ENCODE measurements around the gene GMPR.

- TF ChIP-seq REST (IDR thresholded peaks at IDR 0.05; ENCODE audit: low read depth) (no peak), CTCF (IDR thresholded peaks at IDR 0.05 in 2 of 3, conservative IDR thresholded peaks at IDR 0.05 in 1 of 3; ENCODE audit: borderline replicate concordance in 1 of 3, insufficient read depth in 1 of 3, low read depth in 2 of 3, low read length in 2 of 3) (no peak; a peak in 1 of 6 replicates), POLR2A (IDR thresholded peaks at IDR 0.05; ENCODE audit: borderline replicate concordance, extremely low read depth, insufficient read depth, insufficient read length) (no peak), EZH2 (IDR thresholded peaks at IDR 0.05) (no peak), POLR2AphosphoS5 (IDR thresholded peaks at IDR 0.05; ENCODE audit: low read depth, low read length) (no peak)
- TF ChIP-seq, protein P1, sequence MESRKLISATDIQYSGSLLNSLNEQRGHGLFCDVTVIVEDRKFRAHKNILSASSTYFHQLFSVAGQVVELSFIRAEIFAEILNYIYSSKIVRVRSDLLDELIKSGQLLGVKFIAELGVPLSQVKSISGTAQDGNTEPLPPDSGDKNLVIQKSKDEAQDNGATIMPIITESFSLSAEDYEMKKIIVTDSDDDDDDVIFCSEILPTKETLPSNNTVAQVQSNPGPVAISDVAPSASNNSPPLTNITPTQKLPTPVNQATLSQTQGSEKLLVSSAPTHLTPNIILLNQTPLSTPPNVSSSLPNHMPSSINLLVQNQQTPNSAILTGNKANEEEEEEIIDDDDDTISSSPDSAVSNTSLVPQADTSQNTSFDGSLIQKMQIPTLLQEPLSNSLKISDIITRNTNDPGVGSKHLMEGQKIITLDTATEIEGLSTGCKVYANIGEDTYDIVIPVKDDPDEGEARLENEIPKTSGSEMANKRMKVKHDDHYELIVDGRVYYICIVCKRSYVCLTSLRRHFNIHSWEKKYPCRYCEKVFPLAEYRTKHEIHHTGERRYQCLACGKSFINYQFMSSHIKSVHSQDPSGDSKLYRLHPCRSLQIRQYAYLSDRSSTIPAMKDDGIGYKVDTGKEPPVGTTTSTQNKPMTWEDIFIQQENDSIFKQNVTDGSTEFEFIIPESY (IDR thresholded peaks at IDR 0.05; ENCODE audit: extremely low read depth, insufficient replicate concordance, low read length), result no peak
These were observed 100.8 kb downstream of the GMPR start for GRCh38 chr6:16339265-16339587.
